H9 (cell line): ENCODE measurements around the gene COL4A1. TPM values are rescaled to one million over a fixed set of nuclear protein-coding genes. Genes with fewer than 3 reads are reported as not detected.

Experiments used
- DNase-seq: peaks from one replicate; pipeline ENCODE4 v3.0.0-alpha.2; 2017
- H2AFZ ChIP-seq: one replicate; pipeline ENCODE4 v1.6.1; 2013; ENCODE audit warnings: mild to moderate bottlenecking, low read length, control low read depth, moderate library complexity
- H2AK5ac ChIP-seq: 2 replicates; pipeline ENCODE4 v1.6.1; 2013; ENCODE audit warnings: low read length, control low read depth, mixed read lengths; ENCODE audit not compliant: insufficient read length
- H2BK120ac ChIP-seq: one replicate; pipeline ENCODE4 v1.6.1; 2013; ENCODE audit warnings: low read depth, mild to moderate bottlenecking, low read length, control low read depth, inconsistent platforms; ENCODE audit not compliant: poor library complexity, severe bottlenecking
- H2BK12ac ChIP-seq: 2 replicates; pipeline ENCODE4 v1.6.1; 2013; ENCODE audit warnings: low read length, control low read depth, mixed read lengths, low read depth; ENCODE audit not compliant: insufficient read length
- H2BK15ac ChIP-seq: 2 replicates; pipeline ENCODE4 v1.6.1; 2013; ENCODE audit warnings: low read depth, low read length, control low read depth
- H2BK20ac ChIP-seq: one replicate; pipeline ENCODE4 v1.6.1; 2013; ENCODE audit warnings: low read depth, mild to moderate bottlenecking, low read length, control low read depth, inconsistent platforms; ENCODE audit not compliant: poor library complexity, severe bottlenecking
- H2BK5ac ChIP-seq: 2 replicates; pipeline ENCODE4 v1.6.1; 2013; ENCODE audit warnings: low read length, control low read depth, mixed read lengths; ENCODE audit not compliant: insufficient read length
- H3K14ac ChIP-seq: 2 replicates; pipeline ENCODE4 v1.6.1; 2013; ENCODE audit warnings: low read length, control low read depth; ENCODE audit not compliant: insufficient read depth
- H3K18ac ChIP-seq: 2 replicates; pipeline ENCODE4 v1.6.1; 2013; ENCODE audit warnings: low read depth, mild to moderate bottlenecking, mixed read lengths, low read length, control low read depth; ENCODE audit not compliant: insufficient read length
- H3K23ac ChIP-seq: 2 replicates; pipeline ENCODE4 v1.6.1; 2013; ENCODE audit warnings: low read length, control low read depth, mixed read lengths, low read depth; ENCODE audit not compliant: insufficient read length
- H3K23me2 ChIP-seq: 2 replicates; pipeline ENCODE4 v1.6.1; 2013; ENCODE audit warnings: low read depth, mild to moderate bottlenecking, mixed read lengths, low read length, control low read depth; ENCODE audit not compliant: insufficient read length, poor library complexity, severe bottlenecking
- H3K27ac ChIP-seq: 2 replicates; pipeline ENCODE4 v1.5.1; 2013; ENCODE audit warnings: low read length, control low read depth, mixed read lengths, low read depth; ENCODE audit not compliant: insufficient read length
- H3K27me3 ChIP-seq: 2 replicates; pipeline ENCODE4 v1.6.1; 2013; ENCODE audit warnings: low read length, control low read depth, inconsistent platforms; ENCODE audit not compliant: insufficient read depth
- H3K4ac ChIP-seq: 2 replicates; pipeline ENCODE4 v1.6.1; 2013; ENCODE audit warnings: low read depth, mild to moderate bottlenecking, control low read depth, inconsistent platforms, low read length, moderate library complexity
- H3K4me1 ChIP-seq: 2 replicates; pipeline ENCODE4 v1.6.1; 2013; ENCODE audit warnings: low read length, control low read depth, inconsistent platforms; ENCODE audit not compliant: insufficient read depth
- H3K4me2 ChIP-seq: 2 replicates; pipeline ENCODE4 v1.6.1; 2013; ENCODE audit warnings: low read length, control low read depth, mixed read lengths; ENCODE audit not compliant: insufficient read length, insufficient read depth
- H3K56ac ChIP-seq: 2 replicates; pipeline ENCODE4 v1.6.1; 2013; ENCODE audit warnings: low read depth, mild to moderate bottlenecking, mixed read lengths, low read length, control low read depth; ENCODE audit not compliant: insufficient read length
- H3K79me1 ChIP-seq: 2 replicates; pipeline ENCODE4 v1.6.1; 2013; ENCODE audit warnings: low read depth, mild to moderate bottlenecking, moderate library complexity, low read length, control low read depth, inconsistent platforms; ENCODE audit not compliant: insufficient read depth, poor library complexity, severe bottlenecking
- H3K79me2 ChIP-seq: 2 replicates; pipeline ENCODE4 v1.6.1; 2013; ENCODE audit warnings: low read length, control low read depth, inconsistent platforms; ENCODE audit not compliant: insufficient read depth
- H3K9ac ChIP-seq: 2 replicates; pipeline ENCODE4 v1.6.1; 2013; ENCODE audit warnings: low read length, control low read depth, mixed read lengths; ENCODE audit not compliant: insufficient read length; ENCODE audit errors: extremely low read depth
- H3K9me3 ChIP-seq: one replicate; pipeline ENCODE4 v1.6.1; 2013; ENCODE audit warnings: low read depth, low read length, inconsistent platforms; ENCODE audit not compliant: control insufficient read depth
- H3T11ph ChIP-seq: one replicate; pipeline ENCODE4 v1.6.1; 2013; ENCODE audit warnings: mild to moderate bottlenecking, low read length, control low read depth, inconsistent platforms
- H4K20me1 ChIP-seq: one replicate; pipeline ENCODE4 v1.6.1; 2013; ENCODE audit not compliant: control insufficient read depth, insufficient read length, insufficient read depth
- H4K5ac ChIP-seq: 2 replicates; pipeline ENCODE4 v1.6.1; 2013; ENCODE audit warnings: low read depth, mild to moderate bottlenecking, mixed read lengths, low read length, control low read depth; ENCODE audit not compliant: insufficient read length
- H4K8ac ChIP-seq: replicated peaks from 2 replicates; pipeline ENCODE4 v1.6.1; 2013; ENCODE audit warnings: low read length, control low read depth, mixed read lengths, low read depth; ENCODE audit not compliant: insufficient read length
- H4K91ac ChIP-seq: 2 replicates; pipeline ENCODE4 v1.6.1; 2013; ENCODE audit warnings: low read depth, mild to moderate bottlenecking, moderate library complexity, mixed read lengths, low read length, control low read depth; ENCODE audit not compliant: insufficient read length
- H3K27ac Mint-ChIP-seq, 3 experiments: 2 replicates in 2 of 3; 3 replicates in 1 of 3; pipeline ENCODE4 v1.8.0; 2020 to 2021; ENCODE audit warnings: mixed read lengths in 3 of 3, mild to moderate bottlenecking in 1 of 3, moderate library complexity in 1 of 3
- H3K27me3 Mint-ChIP-seq: 2 replicates; pipeline ENCODE4 v1.8.0; 2021; ENCODE audit warnings: low read depth, mild to moderate bottlenecking, moderate library complexity, mixed read lengths
- H3K36me3 Mint-ChIP-seq, 3 experiments: 2 replicates in 2 of 3; 3 replicates in 1 of 3; pipeline ENCODE4 v1.8.0; 2020 to 2021; ENCODE audit warnings: low read depth in 3 of 3, mixed read lengths in 3 of 3; ENCODE audit not compliant: insufficient read depth in 1 of 3
- H3K4me1 Mint-ChIP-seq, 2 experiments: 2 replicates each; pipeline ENCODE4 v1.8.0; 2020; ENCODE audit warnings: mixed read lengths in 2 of 2
- H3K4me3 Mint-ChIP-seq, 2 experiments: 2 replicates in 1 of 2; 3 replicates in 1 of 2; pipeline ENCODE4 v1.8.0; 2020 to 2021; ENCODE audit warnings: mild to moderate bottlenecking in 2 of 2, mixed read lengths in 2 of 2, moderate library complexity in 1 of 2
- H3K9me3 Mint-ChIP-seq, 2 experiments: 2 replicates in 1 of 2; 3 replicates in 1 of 2; pipeline ENCODE4 v1.8.0; 2020; ENCODE audit warnings: mild to moderate bottlenecking in 2 of 2, mixed read lengths in 2 of 2, moderate library complexity in 1 of 2
- WGBS: extraction: QIAGEN DNeasy Blood & Tissue Kit; methylation state at CpG from one replicate; pipeline ENCODE4 v1.1.7; 2013; ENCODE audit warnings: missing lambda C conversion rate, low lambda C conversion rate, mixed read lengths; ENCODE audit not compliant: insufficient read length; ENCODE audit errors: extremely low coverage; 5-methylcytosine and 5-hydroxymethylcytosine counted together
- total RNA-seq: library from RNA; stranded (reverse); gene quantifications from 2 replicates; pipeline ENCODE4 v1.2.1, GENCODE V29; 2021
- TF ChIP-seq, protein P1 (sequence below): fragments of 200-600 bp; sonication (generic); conservative IDR thresholded peaks from 3 replicates; pipeline ENCODE4 v1.8.0; 2021; ENCODE audit warnings: antibody characterized with exemption, mild to moderate bottlenecking

Gene COL4A1
- total RNA-seq, 1 experiment from 2014 or later, result 73.1 TPM

DNA sequence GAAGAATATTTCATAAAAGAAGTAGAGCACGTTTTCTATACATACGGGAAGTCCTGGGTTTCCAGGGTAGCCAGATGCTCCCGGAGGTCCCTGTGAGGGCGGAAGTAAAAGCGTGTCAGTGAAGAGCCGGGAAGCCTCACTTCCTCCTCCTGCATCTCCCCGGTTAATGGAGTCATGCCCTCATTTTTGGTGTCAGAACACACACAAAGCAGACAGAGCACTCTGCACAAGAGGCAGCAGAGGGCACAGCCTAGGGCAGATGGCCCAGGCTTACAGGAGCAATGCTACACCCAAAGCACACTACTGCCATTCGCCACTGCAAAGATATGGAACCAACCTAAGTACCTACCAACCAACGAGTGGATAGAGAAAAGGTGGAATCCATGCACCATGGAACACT, 94.4 kb downstream of the COL4A1 start:
- H3K36me3 Mint-ChIP-seq, result peaks cover 0 to 14% (median 5%) of the 10 kb centered on the region in 3 experiments; a peak in 5 of 7 replicates
- no peak overlapping the region for H2AFZ ChIP-seq
- H3K79me2 ChIP-seq, result 0 out of 2 replicates have a peak, but pooled peaks cover 2% of the 10 kb centered on the region
- H2BK20ac ChIP-seq, result no peak overlapping the region
- DNase-seq, result no peak
- H4K5ac ChIP-seq, result no peak overlapping the region
- no peak overlapping the region for H2BK15ac ChIP-seq
- H3K56ac ChIP-seq, result no peak overlapping the region
- no peak overlapping the region for H3K4me2 ChIP-seq
- H2BK5ac ChIP-seq, result no peak overlapping the region
- H3K9me3 Mint-ChIP-seq, result no peaks in the 10 kb centered on the region
- no peak overlapping the region for H3T11ph ChIP-seq
- H2BK120ac ChIP-seq, result no peak overlapping the region
- H3K4me1 ChIP-seq, result no peaks in the 10 kb centered on the region; the same call in 1 of the 2 replicates
- H4K20me1 ChIP-seq, result no peaks in the 10 kb centered on the region
- H3K14ac ChIP-seq, result no peak overlapping the region
- H3K27me3 ChIP-seq, result no peaks in the 10 kb centered on the region
- no peak overlapping the region for H3K27ac ChIP-seq
- H3K4me3 Mint-ChIP-seq, result no peak overlapping the region
- H3K79me1 ChIP-seq, result no peaks in the 10 kb centered on the region
- H3K4ac ChIP-seq, result no peak overlapping the region
- no peak overlapping the region for H3K27ac Mint-ChIP-seq
- H2BK12ac ChIP-seq, result no peak overlapping the region
- TF ChIP-seq, protein P1, sequence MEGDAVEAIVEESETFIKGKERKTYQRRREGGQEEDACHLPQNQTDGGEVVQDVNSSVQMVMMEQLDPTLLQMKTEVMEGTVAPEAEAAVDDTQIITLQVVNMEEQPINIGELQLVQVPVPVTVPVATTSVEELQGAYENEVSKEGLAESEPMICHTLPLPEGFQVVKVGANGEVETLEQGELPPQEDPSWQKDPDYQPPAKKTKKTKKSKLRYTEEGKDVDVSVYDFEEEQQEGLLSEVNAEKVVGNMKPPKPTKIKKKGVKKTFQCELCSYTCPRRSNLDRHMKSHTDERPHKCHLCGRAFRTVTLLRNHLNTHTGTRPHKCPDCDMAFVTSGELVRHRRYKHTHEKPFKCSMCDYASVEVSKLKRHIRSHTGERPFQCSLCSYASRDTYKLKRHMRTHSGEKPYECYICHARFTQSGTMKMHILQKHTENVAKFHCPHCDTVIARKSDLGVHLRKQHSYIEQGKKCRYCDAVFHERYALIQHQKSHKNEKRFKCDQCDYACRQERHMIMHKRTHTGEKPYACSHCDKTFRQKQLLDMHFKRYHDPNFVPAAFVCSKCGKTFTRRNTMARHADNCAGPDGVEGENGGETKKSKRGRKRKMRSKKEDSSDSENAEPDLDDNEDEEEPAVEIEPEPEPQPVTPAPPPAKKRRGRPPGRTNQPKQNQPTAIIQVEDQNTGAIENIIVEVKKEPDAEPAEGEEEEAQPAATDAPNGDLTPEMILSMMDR, result no peak
- no peak overlapping the region for H4K91ac ChIP-seq
- no CpG with 5 or more reads among the region's 9 CpGs for whole genome bisulfite sequencing
- no peak overlapping the region for H3K23ac ChIP-seq
- no peaks in the 10 kb centered on the region for H3K9me3 ChIP-seq
- H3K27me3 Mint-ChIP-seq, result no peaks in the 10 kb centered on the region
- H2AK5ac ChIP-seq, result no peak overlapping the region
- H3K18ac ChIP-seq, result no peak overlapping the region
- no peak overlapping the region for H4K8ac ChIP-seq
- no peak overlapping the region for H3K9ac ChIP-seq
- H3K23me2 ChIP-seq, result no peaks in the 10 kb centered on the region
- H3K4me1 Mint-ChIP-seq, result peaks cover 0 to 7% of the 10 kb centered on the region in 2 experiments; a peak in 2 of 4 replicates
